ENCODE results near the gene C1QA.

C1QA gene

GRCh38 chr1:22643381-22643780 lies 7.0 kb downstream of the C1QA start, which contains the start of gene C1QC:
TSS of gene C1QC (plus strand) at chr1:22643633. CDS start at chr1:22644024, 391 bp downstream.
- peaks cover 13% of the 10 kb centered on the region for H3K27me3 Mint-ChIP-seq
- H3K9me3 Mint-ChIP-seq, result no peaks in the 10 kb centered on the region
- H3K4me3 Mint-ChIP-seq, result no peak within 1 kb of the TSS
- H3K4me1 Mint-ChIP-seq (ENCODE audit: low read depth), result no peaks in the 10 kb centered on the region
- H3K36me3 Mint-ChIP-seq (ENCODE audit: low read depth), result no peaks in the 10 kb centered on the region
- H3K27ac Mint-ChIP-seq, result no peak within 1 kb of the TSS

GRCh38 chr1:22643928-22644327 lies 7.5 kb downstream of the C1QA start:
- no peaks in the 10 kb centered on the region for H3K36me3 Mint-ChIP-seq (ENCODE audit: low read depth)
- no peak overlapping the region for H3K4me3 Mint-ChIP-seq
- no peaks in the 10 kb centered on the region for H3K9me3 Mint-ChIP-seq
- peaks cover 13% of the 10 kb centered on the region for H3K27me3 Mint-ChIP-seq
- H3K4me1 Mint-ChIP-seq (ENCODE audit: low read depth), result no peaks in the 10 kb centered on the region
- H3K27ac Mint-ChIP-seq, result no peak overlapping the region

GRCh38 chr1:22645931-22646330 lies 9.5 kb downstream of the C1QA start:
- no peak overlapping the region for H3K27ac Mint-ChIP-seq
- peaks cover 7% of the 10 kb centered on the region for H3K27me3 Mint-ChIP-seq
- H3K4me3 Mint-ChIP-seq, result no peak overlapping the region
- no peaks in the 10 kb centered on the region for H3K4me1 Mint-ChIP-seq (ENCODE audit: low read depth)
- H3K9me3 Mint-ChIP-seq, result no peaks in the 10 kb centered on the region
- H3K36me3 Mint-ChIP-seq (ENCODE audit: low read depth), result no peaks in the 10 kb centered on the region

GRCh38 chr1:22646384-22646783 lies 10.0 kb downstream of the C1QA start:
- no peak overlapping the region for H3K27ac Mint-ChIP-seq
- no peak overlapping the region for H3K4me3 Mint-ChIP-seq
- no peaks in the 10 kb centered on the region for H3K4me1 Mint-ChIP-seq (ENCODE audit: low read depth)
- H3K36me3 Mint-ChIP-seq (ENCODE audit: low read depth), result no peaks in the 10 kb centered on the region
- H3K27me3 Mint-ChIP-seq, result peaks cover 3% of the 10 kb centered on the region
- H3K9me3 Mint-ChIP-seq, result no peaks in the 10 kb centered on the region

GRCh38 chr1:22650089-22650693 lies 13.8 kb downstream of the C1QA start:
- Mint-ChIP-seq H3K36me3 (ENCODE audit: low read depth) (no peaks in the 10 kb centered on the region), H3K27me3 (no peaks in the 10 kb centered on the region), H3K4me1 (ENCODE audit: low read depth) (no peaks in the 10 kb centered on the region), H3K27ac (no peak overlapping the region), H3K4me3 (no peak overlapping the region), H3K9me3 (no peaks in the 10 kb centered on the region)

GRCh38 chr1:22651941-22652856 lies 15.8 kb downstream of the C1QA start:
- Mint-ChIP-seq H3K4me3 (no peak overlapping the region), H3K27ac (no peak overlapping the region), H3K4me1 (ENCODE audit: low read depth) (no peaks in the 10 kb centered on the region), H3K9me3 (no peaks in the 10 kb centered on the region), H3K27me3 (peaks cover 7% of the 10 kb centered on the region), H3K36me3 (ENCODE audit: low read depth) (no peaks in the 10 kb centered on the region)

GRCh38 chr1:22652881-22653316 lies 16.5 kb downstream of the C1QA start, which contains the start of gene C1QB:
TSS of gene C1QB (plus strand) at chr1:22653236. CDS start at chr1:22659463, 6,227 bp downstream.
- Mint-ChIP-seq H3K27me3 (peaks cover 10% of the 10 kb centered on the region), H3K36me3 (ENCODE audit: low read depth) (no peaks in the 10 kb centered on the region), H3K4me1 (ENCODE audit: low read depth) (no peaks in the 10 kb centered on the region), H3K9me3 (no peaks in the 10 kb centered on the region), H3K27ac (no peak within 1 kb of the TSS), H3K4me3 (no peak within 1 kb of the TSS)

GRCh38 chr1:22654692-22655091 lies 18.3 kb downstream of the C1QA start:
- H3K27ac Mint-ChIP-seq, result no peak overlapping the region
- no peaks in the 10 kb centered on the region for H3K36me3 Mint-ChIP-seq (ENCODE audit: low read depth)
- no peaks in the 10 kb centered on the region for H3K9me3 Mint-ChIP-seq
- H3K4me1 Mint-ChIP-seq (ENCODE audit: low read depth), result no peaks in the 10 kb centered on the region
- no peak overlapping the region for H3K4me3 Mint-ChIP-seq
- H3K27me3 Mint-ChIP-seq, result peaks cover 10% of the 10 kb centered on the region

GRCh38 chr1:22658385-22659163 lies 22.1 kb downstream of the C1QA start:
- Mint-ChIP-seq H3K27me3 (peaks cover 13% of the 10 kb centered on the region), H3K27ac (no peak overlapping the region), H3K36me3 (ENCODE audit: low read depth) (no peaks in the 10 kb centered on the region), H3K4me3 (no peak overlapping the region), H3K4me1 (ENCODE audit: low read depth) (no peaks in the 10 kb centered on the region), H3K9me3 (no peaks in the 10 kb centered on the region)

GRCh38 chr1:22660716-22661241 lies 24.4 kb downstream of the C1QA start:
- H3K4me3 Mint-ChIP-seq, result no peak overlapping the region
- H3K27me3 Mint-ChIP-seq, result peaks cover 12% of the 10 kb centered on the region
- H3K27ac Mint-ChIP-seq, result no peak overlapping the region
- no peaks in the 10 kb centered on the region for H3K36me3 Mint-ChIP-seq (ENCODE audit: low read depth)
- no peaks in the 10 kb centered on the region for H3K9me3 Mint-ChIP-seq
- no peaks in the 10 kb centered on the region for H3K4me1 Mint-ChIP-seq (ENCODE audit: low read depth)

- Mint-ChIP-seq H3K36me3 (ENCODE audit: low read depth) (no peaks in the 10 kb centered on the region), H3K27me3 (peaks cover 8% of the 10 kb centered on the region), H3K27ac (no peak overlapping the region), H3K4me3 (no peak overlapping the region), H3K9me3 (no peaks in the 10 kb centered on the region), H3K4me1 (ENCODE audit: low read depth) (no peaks in the 10 kb centered on the region)
Measured at GRCh38 chr1:22661880-22662279, 25.5 kb downstream of the C1QA start.

- peaks cover 5% of the 10 kb centered on the region for H3K27me3 Mint-ChIP-seq
- H3K27ac Mint-ChIP-seq, result no peak overlapping the region
- no peaks in the 10 kb centered on the region for H3K9me3 Mint-ChIP-seq
- H3K36me3 Mint-ChIP-seq (ENCODE audit: low read depth), result no peaks in the 10 kb centered on the region
- no peaks in the 10 kb centered on the region for H3K4me1 Mint-ChIP-seq (ENCODE audit: low read depth)
- H3K4me3 Mint-ChIP-seq, result no peak overlapping the region
Measured at GRCh38 chr1:22662318-22662717, 25.9 kb downstream of the C1QA start.

GRCh38 chr1:22662986-22663408 lies 26.6 kb downstream of the C1QA start:
- Mint-ChIP-seq H3K4me1 (ENCODE audit: low read depth) (no peaks in the 10 kb centered on the region), H3K4me3 (no peak overlapping the region), H3K9me3 (no peaks in the 10 kb centered on the region), H3K36me3 (ENCODE audit: low read depth) (no peaks in the 10 kb centered on the region), H3K27ac (peak overlapping the region; percentile 16), H3K27me3 (peaks cover 4% of the 10 kb centered on the region)

- Mint-ChIP-seq H3K27me3 (peaks cover 8% of the 10 kb centered on the region), H3K27ac (no peak overlapping the region), H3K9me3 (no peaks in the 10 kb centered on the region), H3K4me3 (no peak overlapping the region), H3K36me3 (ENCODE audit: low read depth) (no peaks in the 10 kb centered on the region), H3K4me1 (ENCODE audit: low read depth) (no peaks in the 10 kb centered on the region)
Measured at GRCh38 chr1:22665752-22666151, 29.3 kb downstream of the C1QA start.
